ENCODE results near the gene MLLT10. TPM values are rescaled to one million over a fixed set of nuclear protein-coding genes. Genes with fewer than 3 reads are reported as not detected.

The MLLT10 gene
- total and polyA plus RNA-seq, 2 of the 8 experiments (the other 6 are each of a cell fraction or from before 2014, with no cell fraction given), result 53.1 to 62.1 TPM

GRCh38 chr10:21501091-21501490, 32.9 kb upstream of the MLLT10 start (continued):
- TF ChIP-seq RAD21 (IDR thresholded peaks at IDR 0.05 in 1 of 2, conservative IDR thresholded peaks at IDR 0.05 in 1 of 2; ENCODE audit: low read depth in 2 of 2, low read length in 2 of 2), result no peak
- no peak for TF ChIP-seq EZH2 (IDR thresholded peaks at IDR 0.05; ENCODE audit: low read depth, low read length, severe bottlenecking)
- TF ChIP-seq MAX (IDR thresholded peaks at IDR 0.05), result no peak
